Mesothelial cell of epicardium (in vitro differentiated cells): ENCODE data around the gene CEP85L. TPM values are rescaled to one million over a fixed set of nuclear protein-coding genes. Genes with fewer than 3 reads are reported as not detected.

Experiments used
- DNase-seq, 2 experiments: peaks; one replicate each; pipeline ENCODE4 v3.0.0; 2021; ENCODE audit warnings: low spot score in 2 of 2; ENCODE audit not compliant: unreplicated experiment in 2 of 2
- H3K27ac Mint-ChIP-seq: 2 replicates; pipeline ENCODE4 v1.8.0; 2021; ENCODE audit warnings: mixed read lengths
- H3K27me3 Mint-ChIP-seq: 2 replicates; pipeline ENCODE4 v1.8.0; 2021; ENCODE audit warnings: low read depth, mixed read lengths
- H3K36me3 Mint-ChIP-seq: 2 replicates; pipeline ENCODE4 v1.8.0; 2021; ENCODE audit warnings: mixed read lengths
- H3K4me1 Mint-ChIP-seq: 2 replicates; pipeline ENCODE4 v1.8.0; 2021; ENCODE audit warnings: mixed read lengths
- H3K4me3 Mint-ChIP-seq: 2 replicates; pipeline ENCODE4 v1.8.0; 2021; ENCODE audit warnings: mild to moderate bottlenecking, moderate library complexity, mixed read lengths
- H3K9me3 Mint-ChIP-seq: 2 replicates; pipeline ENCODE4 v1.8.0; 2021; ENCODE audit warnings: mixed read lengths
- CTCF ChIP-seq: fragments of 200-600 bp; sonication (generic); IDR thresholded peaks from one replicate; pipeline ENCODE4 v1.5.0; 2021; ENCODE audit warnings: antibody characterized with exemption; ENCODE audit not compliant: unreplicated experiment
- total RNA-seq: library from RNA; stranded (reverse); gene quantifications from 3 replicates; pipeline ENCODE4 v1.2.1, GENCODE V29; 2021

CEP85L gene
- total RNA-seq, 1 donor from 2014 or later, result 23.1 TPM

- Mint-ChIP-seq H3K36me3 (peaks cover 6% of the 10 kb centered on the region), H3K4me1 (peaks cover 30% of the 10 kb centered on the region), H3K9me3 (peaks cover 3% of the 10 kb centered on the region), H3K4me3 (no peak overlapping the region), H3K27me3 (no peaks in the 10 kb centered on the region), H3K27ac (no peak overlapping the region)
- no peak for TF ChIP-seq CTCF
- DNase-seq, result no peak
Observed at GRCh38 chr6:118546880-118547218, 104.5 kb downstream of the CEP85L start.

- peaks cover 3% of the 10 kb centered on the region for H3K9me3 Mint-ChIP-seq
- TF ChIP-seq CTCF, result no peak
- peaks cover 6% of the 10 kb centered on the region for H3K36me3 Mint-ChIP-seq
- no peak for DNase-seq
- no peak overlapping the region for H3K4me3 Mint-ChIP-seq
- peak overlapping the region; percentile 8 for H3K27ac Mint-ChIP-seq
- peaks cover 28% of the 10 kb centered on the region for H3K4me1 Mint-ChIP-seq
- no peaks in the 10 kb centered on the region for H3K27me3 Mint-ChIP-seq
Observed at GRCh38 chr6:118546164-118546879, 105.1 kb downstream of the CEP85L start.

- no peaks in the 10 kb centered on the region for H3K27me3 Mint-ChIP-seq
- DNase-seq, result no peak
- H3K9me3 Mint-ChIP-seq, result peaks cover 3% of the 10 kb centered on the region
- no peak for TF ChIP-seq CTCF
- no peak overlapping the region for H3K4me3 Mint-ChIP-seq
- H3K36me3 Mint-ChIP-seq, result peaks cover 6% of the 10 kb centered on the region
- peaks cover 20% of the 10 kb centered on the region for H3K4me1 Mint-ChIP-seq
- H3K27ac Mint-ChIP-seq, result no peak overlapping the region
Observed at GRCh38 chr6:118544105-118544504, 107.3 kb downstream of the CEP85L start.

GRCh38 chr6:118542184-118542952 is 109.0 kb downstream of the CEP85L start:
- Mint-ChIP-seq H3K36me3 (peaks cover 6% of the 10 kb centered on the region), H3K27ac (peak overlapping the region; percentile 89), H3K4me3 (no peak overlapping the region), H3K4me1 (peaks cover 25% of the 10 kb centered on the region), H3K27me3 (no peaks in the 10 kb centered on the region), H3K9me3 (peaks cover 3% of the 10 kb centered on the region)
- no peak for DNase-seq
- no peak for TF ChIP-seq CTCF

- peaks cover 19% of the 10 kb centered on the region for H3K4me1 Mint-ChIP-seq
- no peak overlapping the region for H3K4me3 Mint-ChIP-seq
- H3K27me3 Mint-ChIP-seq, result no peaks in the 10 kb centered on the region
- TF ChIP-seq CTCF, result no peak
- H3K9me3 Mint-ChIP-seq, result peaks cover 3% of the 10 kb centered on the region
- DNase-seq, result no peak
- H3K36me3 Mint-ChIP-seq, result peaks cover 2% of the 10 kb centered on the region
- peak overlapping the region; percentile 48 for H3K27ac Mint-ChIP-seq
Observed at GRCh38 chr6:118537574-118537973, 113.8 kb downstream of the CEP85L start.
